HG03108 (cell line): ENCODE data around the gene UBE2E2.

Experiments
- ATAC-seq: cut with Tn5 transposase; IDR thresholded peaks from one replicate; pipeline ENCODE4 v1.9.1; 2021; ENCODE audit warnings: moderate library complexity; ENCODE audit not compliant: unreplicated experiment

UBE2E2 gene

DNA sequence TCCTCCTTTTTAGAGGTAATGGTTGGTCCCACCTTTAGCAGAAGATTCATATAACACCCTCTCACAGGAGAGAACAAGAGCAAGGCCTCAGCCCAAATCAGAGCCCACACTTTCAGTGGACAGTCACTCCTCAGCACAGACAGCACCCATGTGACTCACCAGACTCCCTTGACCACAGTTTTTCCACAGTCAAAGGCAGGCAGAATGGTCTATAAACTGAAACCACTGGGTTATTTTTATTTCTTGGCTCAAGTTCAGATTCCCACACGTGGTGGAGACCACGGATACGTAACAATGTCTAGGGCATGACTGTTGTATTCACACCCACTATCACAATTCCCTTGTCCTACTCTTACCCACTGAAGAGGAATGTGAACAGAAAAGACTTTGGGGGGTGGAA lies 364.8 kb downstream of the UBE2E2 start:
- ATAC-seq: no peak

DNA sequence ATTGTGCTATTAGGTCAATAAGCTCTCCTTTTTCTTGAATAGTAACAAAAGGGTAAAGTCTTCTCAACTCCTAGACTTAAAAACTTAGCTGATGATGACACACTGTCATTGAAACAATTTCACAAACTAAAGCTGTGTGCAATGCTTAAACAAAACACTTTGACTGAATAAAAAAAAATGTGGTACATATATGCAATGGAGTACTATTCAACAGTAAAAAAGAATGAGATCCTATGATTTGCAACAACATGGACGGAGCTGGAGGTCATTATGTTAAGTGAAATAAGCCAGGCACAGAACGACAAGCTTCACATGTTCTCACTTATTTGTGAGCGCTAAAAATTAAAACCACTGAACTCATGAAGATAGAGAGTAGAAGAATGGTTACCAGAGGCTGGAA lies 370.7 kb downstream of the UBE2E2 start:
- ATAC-seq: no peak

DNA sequence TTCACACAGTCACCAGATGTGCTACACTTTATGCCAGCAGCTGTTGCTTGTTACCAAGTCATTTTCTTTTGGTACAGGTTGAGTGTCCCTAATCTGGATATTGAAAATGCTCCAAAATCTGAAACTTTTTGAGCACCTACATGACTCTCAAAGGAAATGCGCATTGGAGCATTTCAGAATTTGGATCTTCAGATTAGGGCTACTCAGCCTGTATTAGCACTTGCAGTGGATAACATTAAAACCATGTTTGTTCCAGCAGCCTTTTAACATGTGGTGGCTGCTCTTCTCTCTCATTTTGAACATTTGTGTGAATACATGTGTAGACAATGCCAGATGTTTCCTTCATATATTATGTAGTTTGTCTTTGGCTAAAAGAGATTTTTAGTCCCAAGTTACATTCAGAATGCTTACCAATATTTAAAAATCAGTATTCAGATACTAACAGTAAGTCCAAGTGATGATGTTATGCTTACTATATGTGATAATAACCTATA lies 371.7 kb downstream of the UBE2E2 start:
- no peak for ATAC-seq

DNA sequence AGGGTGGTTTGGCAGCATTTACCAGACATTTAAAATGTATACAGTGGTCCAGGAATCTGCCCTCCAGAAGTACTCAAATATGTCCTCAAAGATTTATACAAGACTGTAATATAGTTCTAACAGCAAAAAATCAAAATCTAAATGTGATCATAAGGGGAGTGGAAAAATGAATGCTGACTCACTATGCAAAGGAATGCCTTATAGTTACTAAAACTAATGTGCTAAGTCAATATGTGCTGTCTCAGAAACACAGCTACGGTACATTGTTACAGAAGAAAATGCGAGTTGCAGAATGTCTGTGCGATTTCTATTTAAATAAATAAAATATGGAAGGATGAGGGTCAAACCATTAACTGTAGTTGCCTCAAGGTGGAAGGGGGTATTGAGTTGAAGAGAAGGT lies 372.6 kb downstream of the UBE2E2 start:
- ATAC-seq: no peak

DNA sequence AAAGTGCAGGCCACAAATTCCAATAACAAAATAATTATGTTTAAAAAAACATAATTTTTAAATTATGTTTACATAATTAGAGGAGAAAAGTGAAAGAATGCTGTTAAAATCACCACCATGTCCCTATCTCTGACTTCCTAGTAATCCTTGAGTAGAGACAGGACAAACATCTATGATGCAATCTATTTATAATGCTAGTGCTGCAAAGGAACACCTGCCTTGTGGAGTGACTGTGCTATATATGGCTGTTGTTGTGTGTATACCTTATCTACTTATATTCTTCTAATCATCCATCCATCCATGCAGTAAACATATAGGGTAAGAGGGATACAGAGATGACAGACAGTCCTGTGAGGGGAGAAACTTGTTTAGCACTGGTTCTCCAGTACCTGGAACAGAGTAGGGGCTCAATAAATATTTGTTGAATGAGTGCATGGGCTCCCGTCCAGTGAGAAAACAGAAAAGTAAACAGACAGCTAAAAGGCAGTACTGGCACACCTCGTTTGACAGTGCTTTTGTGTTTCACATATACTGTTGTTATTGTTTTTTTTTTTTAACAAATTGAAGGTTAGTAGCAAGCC lies 373.3 kb downstream of the UBE2E2 start:
- no peak for ATAC-seq

DNA sequence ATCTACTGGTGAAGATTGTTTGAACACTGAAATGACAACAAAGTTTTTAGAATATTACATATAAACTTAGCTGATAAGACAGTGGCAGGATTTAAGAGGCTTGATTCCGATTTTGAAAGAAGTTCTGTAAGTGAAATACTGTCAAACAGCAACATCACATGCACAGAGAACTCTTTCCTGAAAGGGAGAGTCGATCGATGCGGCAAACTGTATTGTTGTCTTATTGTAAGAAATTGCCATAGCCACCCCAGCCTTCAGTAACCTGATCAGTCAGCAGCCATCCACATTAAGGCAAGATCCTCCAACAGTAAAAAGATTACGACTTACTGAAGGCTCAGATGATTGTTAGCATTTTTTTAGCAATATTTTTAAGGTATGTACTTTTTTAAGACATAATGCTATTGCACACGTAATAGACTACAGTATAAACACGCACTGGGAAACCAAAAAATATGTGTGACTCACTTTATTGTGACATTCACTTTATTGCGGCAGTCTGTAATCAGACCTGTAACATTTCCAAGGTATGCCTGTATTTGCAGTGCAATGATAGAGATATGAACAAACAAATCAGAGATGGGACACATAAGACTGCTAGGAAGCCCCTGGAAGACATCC lies 377.1 kb downstream of the UBE2E2 start:
- ATAC-seq: no peak

DNA sequence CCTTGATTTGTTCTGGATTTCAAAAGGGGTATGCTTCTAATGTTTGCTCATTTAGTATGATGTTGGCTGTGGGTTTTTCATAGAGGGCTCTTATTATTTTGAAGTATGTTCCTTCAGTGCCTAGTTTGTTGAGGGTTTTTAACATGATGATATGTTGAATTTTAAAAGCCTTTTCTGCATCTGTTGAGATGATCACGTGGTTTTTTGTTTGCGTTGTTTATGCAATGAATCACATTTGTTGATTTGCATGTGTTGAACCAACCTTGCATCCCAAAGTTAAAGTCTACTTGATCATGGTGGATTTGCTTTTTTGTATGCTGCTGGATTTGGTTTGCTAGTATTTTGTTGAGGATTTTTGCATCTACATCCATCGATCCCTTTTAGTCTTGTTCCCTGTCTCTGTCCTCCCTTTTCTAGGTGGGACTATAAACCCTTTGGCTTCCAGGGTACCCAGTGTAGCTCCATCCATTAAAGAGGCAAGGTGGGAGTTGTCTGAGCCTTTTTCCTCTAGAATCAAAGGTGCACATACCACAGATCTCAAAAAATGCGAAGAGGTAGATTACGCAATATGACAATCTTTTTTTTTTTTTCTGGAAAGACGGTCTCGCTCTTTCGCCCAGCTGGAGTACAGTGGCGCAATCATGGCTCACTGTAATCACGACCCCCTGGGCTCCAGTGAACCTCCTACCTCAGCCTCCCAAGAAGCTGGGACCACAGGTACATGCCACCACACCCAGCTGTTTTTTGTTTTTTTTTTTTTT lies 381.0 kb downstream of the UBE2E2 start:
- ATAC-seq: no peak

DNA sequence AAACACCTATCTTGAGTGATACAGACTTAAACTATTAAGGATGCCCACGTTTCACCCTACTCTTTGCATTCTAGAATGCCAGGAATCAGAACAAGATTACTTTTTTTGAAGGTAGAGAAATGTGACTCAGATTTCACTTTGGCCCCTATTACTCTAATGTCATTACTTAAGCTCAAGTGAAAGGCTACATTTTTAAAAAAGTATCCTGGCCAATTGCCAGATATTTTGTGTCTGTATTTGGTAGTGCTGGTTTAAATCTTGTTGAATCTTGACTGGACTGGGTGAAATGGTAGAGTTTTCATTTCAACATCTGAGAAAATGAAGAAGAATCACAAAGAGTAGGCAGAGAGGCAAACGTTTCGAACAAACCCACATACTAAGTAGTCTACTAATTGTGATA lies 384.4 kb downstream of the UBE2E2 start:
- ATAC-seq: no peak

DNA sequence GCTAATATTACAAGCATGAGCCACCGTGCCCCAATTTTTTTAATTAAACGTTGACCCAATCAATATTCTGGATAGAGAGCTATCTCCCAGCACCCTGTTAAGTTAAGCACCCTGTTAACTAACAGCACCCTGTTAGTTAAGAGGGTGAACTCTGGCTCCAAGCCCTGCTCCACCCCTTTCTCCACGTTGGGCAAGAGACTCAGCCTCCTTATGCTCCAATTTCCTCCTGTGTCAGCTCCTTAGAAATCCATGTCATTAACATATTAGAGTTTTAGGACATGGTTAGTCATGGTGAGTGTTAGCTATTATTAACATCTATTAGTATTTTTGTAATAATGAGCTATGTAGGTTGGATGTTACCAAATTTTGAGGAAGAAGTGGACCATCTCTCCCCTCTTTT lies 385.4 kb downstream of the UBE2E2 start:
- ATAC-seq: no peak

DNA sequence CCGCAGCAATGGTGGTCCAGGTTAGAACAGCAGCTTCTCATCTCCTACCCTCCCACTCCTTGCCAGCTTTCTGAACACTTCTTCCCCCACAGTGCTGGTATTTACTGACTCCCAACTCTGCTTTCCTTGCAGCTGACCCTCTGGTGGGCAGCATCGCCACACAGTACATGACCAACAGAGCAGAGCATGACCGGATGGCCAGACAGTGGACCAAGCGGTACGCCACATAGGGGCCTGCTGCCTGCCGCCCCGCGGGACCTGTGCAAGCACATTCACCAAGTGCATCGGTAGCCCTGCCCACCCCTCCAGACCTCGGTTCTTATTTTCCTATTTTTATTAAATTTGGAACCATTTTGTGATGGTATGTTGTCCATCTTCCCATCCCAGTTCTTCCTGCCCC lies 386.5 kb downstream of the UBE2E2 start:
- no peak for ATAC-seq

DNA sequence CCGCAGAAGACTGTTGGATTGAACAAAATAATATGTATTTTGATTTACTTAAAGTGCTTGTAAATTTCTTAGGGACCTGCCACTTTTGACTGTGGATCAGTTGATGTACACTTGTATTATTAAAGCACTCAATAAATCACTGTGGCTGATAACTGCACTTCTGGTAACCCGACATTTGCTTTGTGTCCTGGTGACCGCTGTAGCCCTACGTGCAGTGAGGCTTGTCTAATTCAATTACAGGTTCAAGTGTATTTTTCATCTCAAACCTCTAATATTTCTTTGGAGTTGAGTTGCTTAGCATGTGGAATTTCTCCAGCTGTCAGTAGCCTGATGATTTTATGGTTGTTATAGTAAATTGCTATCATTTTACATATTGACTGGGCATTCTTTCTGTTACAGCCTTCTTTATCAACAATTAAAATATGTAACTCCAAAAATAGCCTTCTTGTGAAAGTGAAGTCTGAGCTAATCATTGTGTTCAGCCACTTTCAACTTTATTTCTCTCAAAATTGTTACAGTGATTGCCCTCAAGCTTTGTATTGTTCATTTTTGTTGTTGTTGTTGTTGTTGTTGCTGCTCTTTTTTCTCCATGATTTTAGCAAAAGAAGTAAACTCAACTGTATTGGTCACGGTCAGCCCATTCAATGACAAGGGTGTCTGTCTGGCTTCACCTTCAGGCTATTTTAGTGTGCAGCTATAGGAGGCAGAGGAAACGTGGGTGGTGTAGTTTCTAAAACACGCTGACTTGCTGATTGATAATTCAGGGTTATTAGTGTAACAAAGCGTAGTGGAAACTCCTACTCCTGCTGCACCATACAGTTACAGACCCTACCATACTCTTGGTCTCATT lies 387.5 kb downstream of the UBE2E2 start:
- ATAC-seq: peak; percentile 69

DNA sequence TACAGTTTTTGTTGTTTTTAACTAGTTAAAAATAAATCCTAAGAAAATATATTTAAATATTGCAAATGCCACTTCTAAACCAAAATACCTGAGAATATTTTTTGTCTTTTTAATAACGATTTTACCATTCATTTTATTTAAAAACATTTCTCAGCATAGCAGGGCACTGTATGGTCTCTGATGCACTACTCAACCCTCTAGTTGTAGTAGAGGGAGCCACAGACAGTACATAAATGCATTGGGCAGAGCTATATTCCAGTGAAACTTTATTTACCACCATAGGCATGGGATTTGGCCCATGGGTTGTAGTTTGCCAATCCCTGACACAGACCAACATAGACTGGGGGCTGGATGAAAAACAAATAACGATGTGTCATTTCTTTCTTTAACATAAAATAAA lies 388.2 kb downstream of the UBE2E2 start:
- ATAC-seq: no peak

DNA sequence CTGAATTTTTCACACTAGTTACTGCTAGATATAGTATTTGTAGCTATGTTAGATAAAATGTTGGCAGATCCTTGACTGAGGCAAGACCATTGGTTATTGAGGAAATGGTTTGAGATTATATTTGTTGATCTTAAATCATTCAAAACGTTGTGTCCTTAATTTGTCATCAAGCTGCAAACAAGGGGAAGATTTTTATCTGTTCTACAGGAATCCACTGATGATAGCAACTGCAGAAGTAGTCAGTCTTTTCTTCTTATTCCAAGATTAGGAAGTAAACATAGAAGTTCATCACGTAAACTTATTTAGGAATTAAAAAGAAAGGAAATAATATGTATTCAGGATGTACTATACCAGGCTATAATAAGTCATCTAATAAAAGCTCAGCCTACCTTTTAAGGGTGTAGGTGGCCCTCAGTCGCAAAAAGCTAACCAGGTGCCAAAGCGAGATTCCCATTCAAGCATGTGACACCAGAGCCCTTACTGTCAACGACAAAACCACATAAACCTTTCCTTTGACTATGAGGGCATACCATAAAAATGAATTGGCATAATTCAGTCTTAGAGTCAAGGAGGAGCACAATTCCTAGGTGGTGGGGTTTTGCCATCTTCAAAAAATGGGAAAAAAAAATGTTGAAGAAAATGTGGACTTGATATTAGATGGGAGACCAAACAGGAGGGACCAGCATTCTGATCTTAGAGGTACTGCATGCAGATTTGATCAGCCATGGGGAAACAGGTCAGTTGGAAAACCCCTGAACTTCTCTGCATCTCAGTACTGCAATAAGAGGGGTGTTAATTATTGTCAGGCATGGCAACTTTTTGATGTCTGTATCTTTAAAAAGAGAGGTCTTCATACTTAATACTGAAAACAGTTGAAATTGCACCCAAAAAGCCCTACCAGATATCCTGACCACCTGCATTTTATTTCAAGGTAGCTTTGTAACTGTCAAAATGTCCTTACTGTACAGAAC lies 390.1 kb downstream of the UBE2E2 start:
- peak; percentile 61 for ATAC-seq

DNA sequence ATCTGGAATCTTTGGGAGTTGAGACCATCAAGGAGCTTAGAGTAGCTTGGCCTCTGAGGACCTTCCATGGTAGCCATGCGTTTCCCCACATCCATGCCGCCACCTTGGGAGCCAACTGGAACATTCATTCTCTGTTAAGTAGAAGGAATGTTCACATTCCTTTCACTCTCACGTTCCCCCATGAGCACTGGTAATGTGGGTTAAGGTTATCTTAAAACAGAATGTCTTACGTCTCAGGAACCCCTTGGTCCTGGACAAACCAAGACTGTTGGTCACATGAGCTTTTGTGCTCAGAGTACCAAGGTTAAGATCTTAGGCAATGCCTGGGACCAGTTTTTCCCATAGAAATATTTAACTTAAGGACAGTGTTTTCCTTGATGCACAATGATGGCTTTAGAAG lies 390.9 kb downstream of the UBE2E2 start:
- ATAC-seq: no peak

DNA sequence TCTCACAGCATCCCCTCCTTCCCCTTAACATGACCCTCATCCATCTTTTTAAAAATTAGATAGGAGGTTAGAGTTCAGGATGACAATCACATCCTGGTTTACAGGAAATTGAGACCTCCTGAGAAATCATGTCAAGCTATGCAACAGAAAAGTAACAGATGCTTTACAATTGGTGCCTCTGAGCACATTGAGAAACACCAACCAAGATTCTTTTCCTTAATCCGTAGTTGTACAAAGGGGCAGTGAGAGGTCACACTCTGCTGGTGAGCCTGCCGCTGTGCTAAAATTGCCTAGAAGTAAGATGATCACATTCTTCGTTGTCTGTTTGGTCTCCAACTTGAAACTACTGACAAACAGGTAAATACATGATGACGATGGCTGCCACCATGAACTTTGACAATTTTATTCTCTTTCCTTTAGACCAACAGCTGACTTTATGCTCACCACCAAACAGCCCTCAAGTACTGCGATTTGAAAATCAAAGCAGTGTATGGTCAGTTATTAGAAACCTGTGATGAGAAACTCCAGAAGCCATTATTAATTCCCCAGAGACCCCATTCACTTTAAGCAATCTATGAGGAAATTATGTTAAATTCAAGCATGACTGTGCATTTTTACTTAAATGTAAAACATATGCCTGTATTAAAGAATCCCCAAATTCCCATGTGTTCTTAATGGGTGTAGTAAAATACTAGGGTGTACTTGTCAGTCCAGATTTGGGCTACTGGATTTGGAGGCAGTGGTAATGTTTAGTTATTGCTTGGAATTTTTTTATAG lies 392.0 kb downstream of the UBE2E2 start:
- no peak for ATAC-seq

DNA sequence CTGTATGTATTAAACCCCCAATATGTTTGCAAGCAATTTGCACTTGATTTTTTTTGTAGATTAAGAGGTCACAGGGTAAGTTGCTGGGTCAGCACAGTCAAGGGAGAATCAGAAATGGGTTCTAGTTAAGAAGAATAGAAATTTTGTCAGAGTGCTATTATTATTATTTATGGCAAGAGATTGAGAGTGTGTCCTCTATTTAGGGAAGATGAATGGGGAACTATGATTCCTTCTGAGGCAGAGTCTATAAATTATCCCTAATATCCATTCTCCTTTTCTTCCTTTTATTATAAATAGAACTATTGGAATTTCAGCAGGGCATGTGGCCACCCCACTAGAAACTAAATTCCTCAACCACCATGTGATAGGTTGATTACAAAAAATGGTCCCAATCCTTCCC lies 392.7 kb downstream of the UBE2E2 start:
- ATAC-seq: no peak

DNA sequence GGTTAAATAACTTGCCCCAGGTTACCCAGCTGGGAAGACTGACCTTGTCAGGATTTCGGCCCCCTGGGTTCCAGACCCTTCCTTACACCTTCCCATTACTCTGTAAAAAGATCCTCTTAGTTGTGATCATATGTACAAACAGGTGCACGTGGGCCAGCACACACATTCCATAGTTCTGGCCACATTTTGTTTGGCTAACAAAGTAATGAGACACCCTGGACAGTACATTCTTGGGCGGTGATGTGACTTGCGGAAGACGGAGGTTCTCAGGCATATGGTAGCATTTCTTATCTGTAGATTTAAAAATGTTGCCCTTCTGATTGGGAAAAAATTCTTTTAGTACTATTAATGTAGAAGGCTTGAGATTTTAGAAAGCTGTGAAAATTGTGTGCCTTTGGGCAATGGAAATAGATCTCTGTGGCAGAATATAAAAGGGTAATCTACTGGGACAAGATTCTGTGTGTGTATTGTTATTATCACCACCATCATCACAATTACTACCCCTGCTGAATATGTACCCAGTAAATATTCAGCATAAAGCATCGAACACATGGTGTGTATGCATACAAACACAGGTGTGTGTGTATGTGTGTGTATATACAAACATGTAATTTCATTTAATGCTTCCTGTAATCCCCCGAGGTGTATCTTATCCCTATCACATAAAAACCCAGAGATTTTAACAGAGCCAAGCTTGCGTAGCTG lies 397.2 kb downstream of the UBE2E2 start:
- ATAC-seq: no peak

DNA sequence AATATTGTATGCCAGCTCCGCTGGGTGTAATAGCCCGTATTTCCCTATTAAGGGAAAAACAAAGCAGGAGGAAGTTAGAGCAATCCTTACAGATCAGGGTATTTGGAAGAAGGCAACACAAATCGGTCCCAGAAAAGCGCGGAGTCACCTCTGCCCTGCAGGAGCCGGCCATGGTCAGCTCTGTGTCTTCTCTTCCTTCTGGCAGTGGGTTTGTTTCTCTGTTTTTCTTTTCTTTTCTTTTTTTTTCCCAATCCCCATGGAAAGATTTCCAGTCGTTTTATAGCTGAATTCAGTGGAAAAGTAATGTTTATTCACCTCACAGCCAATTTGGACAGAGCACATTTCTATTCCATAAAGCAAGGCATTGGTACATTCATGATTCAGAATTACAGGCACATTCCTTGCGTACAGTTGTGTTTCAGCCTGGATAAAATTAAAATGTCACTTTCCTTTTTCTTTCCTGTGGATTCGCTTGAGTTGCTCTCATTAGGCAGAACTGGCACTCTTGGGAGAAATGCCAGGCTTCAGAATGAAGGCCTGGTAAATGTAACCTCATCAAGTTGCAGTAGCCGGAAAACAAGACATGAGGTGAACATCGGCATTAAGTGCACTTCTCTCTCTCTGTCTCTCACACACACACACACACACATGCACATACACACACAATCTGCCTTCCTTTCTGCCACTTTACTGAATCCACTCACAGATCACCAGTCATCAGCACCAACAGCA lies 398.1 kb downstream of the UBE2E2 start:
- ATAC-seq: no peak
